GM21723 (cell line): ENCODE results near the gene KDSR.
A peak's percentile ranks its signal among the peaks of the same experiment; 100 is the strongest.

ENCODE experiments used
- ATAC-seq: cut with Tn5 transposase; IDR thresholded peaks from one replicate; pipeline ENCODE4 v1.9.1; 2021; ENCODE audit warnings: mild to moderate bottlenecking, moderate library complexity; ENCODE audit not compliant: unreplicated experiment

The KDSR gene

GRCh38 chr18:63286926-63287325, 80.1 kb downstream of the KDSR start:
- ATAC-seq = no peak

DNA sequence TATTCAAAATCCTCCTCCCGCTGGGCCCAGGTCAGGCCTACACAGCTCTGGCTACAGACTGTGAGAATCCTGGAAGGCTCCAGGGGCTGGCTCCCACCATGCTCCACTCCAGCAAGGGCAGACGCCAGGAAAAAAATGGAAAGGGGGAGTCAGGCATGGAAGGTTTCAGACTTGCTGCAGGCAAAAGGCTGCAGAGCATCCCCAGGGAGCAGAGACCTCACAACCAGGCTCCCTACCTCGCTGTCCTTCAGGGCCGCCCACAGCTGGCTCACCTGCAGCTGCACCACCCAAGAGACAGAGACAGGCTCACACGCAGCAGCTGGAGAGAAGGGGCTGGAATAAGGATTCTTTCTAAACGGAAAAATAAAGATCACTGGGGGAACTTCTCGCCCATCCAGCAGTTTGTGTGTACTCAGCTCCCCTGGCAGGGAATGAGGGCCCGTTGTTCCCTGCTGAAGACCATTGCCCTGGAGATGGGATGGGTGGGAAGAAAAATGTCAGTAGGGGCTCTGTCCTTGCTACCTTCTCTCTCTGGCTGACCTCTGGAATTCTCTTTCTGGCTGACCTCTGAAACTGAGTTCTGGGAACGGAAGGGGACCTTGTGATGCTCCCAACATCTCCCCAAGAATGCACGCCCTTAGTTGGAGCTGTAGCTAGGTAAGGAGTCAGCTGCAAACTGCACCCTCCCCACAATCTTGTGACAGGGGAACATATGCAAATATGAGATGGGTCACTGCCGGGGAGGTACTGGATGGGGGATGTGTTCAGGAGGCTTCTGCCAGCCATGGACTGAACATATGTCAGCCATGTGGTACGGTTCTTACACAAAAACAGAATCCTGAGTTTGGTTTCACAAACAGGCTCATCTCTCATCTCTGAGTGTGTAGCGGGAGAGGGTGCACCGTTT, 81.9 kb downstream of the KDSR start:
- peak; percentile 95 for ATAC-seq

DNA sequence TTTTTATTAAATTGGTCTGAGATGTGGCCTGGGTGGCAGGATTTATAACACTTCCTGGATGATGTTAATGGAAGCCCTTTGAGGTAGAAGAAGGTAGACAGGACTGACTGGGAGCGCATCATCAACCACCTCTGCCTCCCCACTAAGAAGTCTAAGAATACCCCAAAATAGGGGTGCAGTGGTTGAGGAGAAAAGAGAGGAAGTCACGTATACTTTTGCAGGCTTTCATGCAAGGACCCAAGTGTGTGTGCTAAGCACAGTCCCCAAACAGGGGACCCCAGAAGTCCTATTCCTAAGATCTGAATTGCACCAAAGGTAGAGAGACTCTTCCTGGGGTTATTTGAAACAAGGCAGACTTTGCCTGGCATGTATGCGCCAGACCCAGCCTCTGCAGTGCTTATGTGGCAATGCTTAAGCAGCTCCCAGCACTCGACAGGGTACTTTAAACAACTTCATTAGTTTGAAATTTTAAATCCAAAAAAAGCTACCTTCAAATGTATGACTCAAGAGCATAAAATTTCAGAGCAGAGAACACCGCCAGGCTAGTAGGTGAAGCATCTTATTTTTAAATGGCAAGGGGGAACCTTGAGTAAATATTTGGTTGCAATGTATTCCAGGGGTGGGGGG, 82.7 kb downstream of the KDSR start:
- ATAC-seq = no peak

GRCh38 chr18:63283305-63284094, 83.5 kb downstream of the KDSR start:
- no peak for ATAC-seq

- no peak for ATAC-seq
Observed at GRCh38 chr18:63282793-63283192, 84.2 kb downstream of the KDSR start.
